Stimulated activated CD8-positive, alpha-beta memory T cell treated with anti-CD3 and anti-CD28 coated beads, Interleukin-12 subunit alpha, Interleukin-12 subunit beta, amount 100 ng/mL, for 1 hour (primary cell): ENCODE measurements around the gene HAPLN2.

Experiments
- DNase-seq: peaks from one replicate; pipeline ENCODE4 v3.0.0-alpha.2; 2020; ENCODE audit warnings: low read depth

The HAPLN2 gene

GRCh38 chr1:156645056-156645455 lies 25.8 kb downstream of the HAPLN2 start:
- no peak for DNase-seq

GRCh38 chr1:156645666-156646065 lies 26.5 kb downstream of the HAPLN2 start:
- no peak for DNase-seq

GRCh38 chr1:156646738-156647211 lies 27.6 kb downstream of the HAPLN2 start:
- DNase-seq: no peak

DNA sequence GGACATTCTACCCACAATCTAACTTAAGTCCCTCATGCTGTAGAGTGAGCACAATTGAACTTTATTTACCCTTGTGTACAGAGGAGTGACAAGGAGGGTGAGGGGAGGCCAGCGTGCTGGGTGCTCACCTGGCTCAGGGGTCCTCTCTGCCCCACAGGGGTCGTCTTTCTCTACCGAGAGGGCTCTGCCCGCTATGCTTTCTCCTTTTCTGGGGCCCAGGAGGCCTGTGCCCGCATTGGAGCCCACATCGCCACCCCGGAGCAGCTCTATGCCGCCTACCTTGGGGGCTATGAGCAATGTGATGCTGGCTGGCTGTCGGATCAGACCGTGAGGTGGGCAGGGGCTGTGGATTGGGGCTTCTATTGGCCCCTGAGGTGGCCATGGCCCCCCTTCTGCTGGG lies 28.1 kb downstream of the HAPLN2 start:
- no peak for DNase-seq

DNA sequence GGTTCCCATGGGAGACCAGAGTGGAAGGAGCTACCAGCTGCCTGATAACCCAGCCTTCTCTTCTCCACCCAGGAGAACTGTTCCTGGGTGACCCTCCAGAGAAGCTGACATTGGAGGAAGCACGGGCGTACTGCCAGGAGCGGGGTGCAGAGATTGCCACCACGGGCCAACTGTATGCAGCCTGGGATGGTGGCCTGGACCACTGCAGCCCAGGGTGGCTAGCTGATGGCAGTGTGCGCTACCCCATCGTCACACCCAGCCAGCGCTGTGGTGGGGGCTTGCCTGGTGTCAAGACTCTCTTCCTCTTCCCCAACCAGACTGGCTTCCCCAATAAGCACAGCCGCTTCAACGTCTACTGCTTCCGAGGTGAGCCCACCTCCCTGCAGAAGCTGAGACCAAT lies 29.3 kb downstream of the HAPLN2 start:
- DNase-seq: no peak

GRCh38 chr1:156648951-156649350 lies 29.7 kb downstream of the HAPLN2 start:
- no peak for DNase-seq

- no peak for DNase-seq
These were observed 33.1 kb downstream of the HAPLN2 start for GRCh38 chr1:156652131-156652991.

DNA sequence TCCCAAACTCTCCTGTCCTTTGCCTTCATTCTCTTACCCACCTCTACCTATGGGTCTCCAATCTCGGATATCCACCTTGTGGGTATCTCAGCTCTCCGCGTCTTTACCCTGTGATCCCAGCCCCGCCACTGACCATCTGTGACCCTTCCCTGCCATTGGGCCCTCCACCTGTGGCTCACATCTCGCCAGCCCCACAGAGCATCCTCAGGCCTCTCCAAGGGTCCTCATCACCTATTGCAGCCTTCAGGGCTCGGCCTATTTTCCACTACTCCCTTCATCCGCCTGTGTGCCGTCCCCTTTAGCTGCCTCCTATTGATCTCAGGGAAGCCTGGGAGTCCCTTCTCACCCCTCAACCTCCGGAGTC lies 33.8 kb downstream of the HAPLN2 start:
- DNase-seq: no peak

GRCh38 chr1:156654700-156655099 lies 35.5 kb downstream of the HAPLN2 start:
- DNase-seq: no peak

DNA sequence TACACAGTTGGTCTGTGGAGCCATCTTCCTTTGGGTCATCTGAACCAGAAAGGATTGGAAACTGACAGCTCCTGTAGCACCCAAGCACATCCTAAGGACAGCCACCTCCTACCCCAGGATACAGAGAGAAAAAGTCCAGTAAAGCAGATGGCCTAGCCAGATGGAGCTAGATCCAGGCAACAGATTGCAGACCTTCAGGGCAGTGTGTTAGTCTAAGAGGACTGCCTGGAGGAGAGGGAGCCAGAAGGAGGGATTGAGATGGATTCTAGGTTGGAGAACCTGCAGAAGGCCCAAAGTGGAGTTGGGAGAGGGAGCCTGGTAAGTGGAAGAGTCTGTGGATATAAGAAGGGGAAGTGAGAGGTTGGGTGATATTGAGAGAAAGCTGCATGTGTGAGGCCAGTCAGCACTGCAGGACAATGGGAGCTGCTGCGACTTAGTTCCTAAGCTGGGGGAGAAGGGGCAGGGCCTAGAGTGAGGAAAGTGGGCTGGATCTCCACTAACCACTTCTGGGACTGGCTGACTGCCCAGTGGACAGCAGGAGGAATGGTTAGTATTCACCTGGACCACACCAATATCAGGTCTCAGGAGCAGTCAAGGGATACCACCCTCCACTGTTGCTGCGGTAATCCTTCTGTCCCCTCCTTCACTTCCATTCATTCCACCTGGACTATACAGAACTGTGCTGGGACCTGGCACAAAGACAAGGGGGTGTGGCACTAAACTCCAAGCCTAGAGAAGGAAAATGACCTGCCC lies 36.1 kb downstream of the HAPLN2 start:
- DNase-seq: no peak

GRCh38 chr1:156655904-156656516 lies 36.8 kb downstream of the HAPLN2 start:
- no peak for DNase-seq

DNA sequence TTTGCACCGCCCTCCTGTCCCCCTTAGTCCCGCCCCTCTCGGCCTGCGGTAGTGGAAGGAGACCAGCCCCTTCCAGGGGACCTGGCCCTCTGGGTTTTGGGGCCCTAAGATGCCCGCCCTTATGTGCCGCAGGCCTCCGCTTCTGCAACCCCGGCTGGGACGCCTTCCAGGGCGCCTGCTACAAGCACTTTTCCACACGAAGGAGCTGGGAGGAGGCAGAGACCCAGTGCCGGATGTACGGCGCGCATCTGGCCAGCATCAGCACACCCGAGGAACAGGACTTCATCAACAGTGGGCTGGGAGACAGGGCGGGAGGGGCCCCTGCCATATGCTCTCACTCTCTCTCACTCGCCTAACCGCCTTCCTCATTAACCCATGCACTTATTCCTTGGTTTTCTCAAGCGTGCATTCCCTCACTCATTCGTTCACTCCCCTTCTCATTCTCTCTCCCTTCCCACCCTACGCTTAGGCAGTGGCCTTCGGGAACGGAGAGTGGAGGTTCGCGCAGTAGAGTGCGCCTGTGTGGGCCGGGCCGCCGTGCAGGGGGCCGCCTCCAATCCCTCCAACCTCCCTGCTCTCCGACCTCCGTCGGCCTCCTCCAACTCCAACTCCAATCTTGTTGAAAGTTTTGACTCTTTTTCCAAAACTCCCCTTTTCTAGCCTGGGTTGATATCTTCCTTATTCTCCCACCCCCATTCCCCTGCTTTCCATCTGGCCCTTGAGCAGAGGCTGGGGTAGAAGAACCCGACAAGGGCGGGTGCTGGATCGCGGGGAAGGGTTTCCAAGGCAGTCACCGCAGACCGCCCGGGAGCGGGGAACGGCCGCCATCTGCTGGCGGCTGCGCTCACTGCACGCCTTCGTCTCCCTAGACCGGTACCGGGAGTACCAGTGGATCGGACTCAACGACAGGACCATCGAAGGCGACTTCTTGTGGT lies 37.9 kb downstream of the HAPLN2 start:
- peak; percentile 64 for DNase-seq

DNA sequence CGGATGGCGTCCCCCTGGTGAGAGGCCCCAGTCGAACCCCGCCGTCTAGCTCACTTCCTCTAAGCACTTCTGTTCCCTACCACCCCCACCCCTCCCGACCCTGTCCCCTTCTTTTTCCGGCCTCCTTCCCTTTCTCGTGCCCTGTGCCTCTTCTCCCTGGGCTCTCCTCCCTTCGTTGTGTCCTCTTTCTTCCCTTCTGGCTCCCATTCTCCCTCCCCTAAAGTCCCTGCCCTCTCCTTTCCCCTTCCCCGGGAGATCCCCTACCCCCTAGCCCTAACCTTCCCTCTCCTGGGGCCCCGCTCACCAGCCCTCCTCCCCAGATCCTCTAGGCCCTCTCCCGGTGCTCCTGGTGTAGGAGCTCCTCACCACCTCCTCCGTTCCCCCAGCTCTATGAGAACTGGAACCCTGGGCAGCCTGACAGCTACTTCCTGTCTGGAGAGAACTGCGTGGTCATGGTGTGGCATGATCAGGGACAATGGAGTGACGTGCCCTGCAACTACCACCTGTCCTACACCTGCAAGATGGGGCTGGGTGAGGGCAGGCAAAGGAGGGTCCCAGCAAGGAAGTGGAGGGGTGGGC lies 38.6 kb downstream of the HAPLN2 start:
- no peak for DNase-seq

- no peak for DNase-seq
These were observed 39.3 kb downstream of the HAPLN2 start for GRCh38 chr1:156658496-156658895.

DNA sequence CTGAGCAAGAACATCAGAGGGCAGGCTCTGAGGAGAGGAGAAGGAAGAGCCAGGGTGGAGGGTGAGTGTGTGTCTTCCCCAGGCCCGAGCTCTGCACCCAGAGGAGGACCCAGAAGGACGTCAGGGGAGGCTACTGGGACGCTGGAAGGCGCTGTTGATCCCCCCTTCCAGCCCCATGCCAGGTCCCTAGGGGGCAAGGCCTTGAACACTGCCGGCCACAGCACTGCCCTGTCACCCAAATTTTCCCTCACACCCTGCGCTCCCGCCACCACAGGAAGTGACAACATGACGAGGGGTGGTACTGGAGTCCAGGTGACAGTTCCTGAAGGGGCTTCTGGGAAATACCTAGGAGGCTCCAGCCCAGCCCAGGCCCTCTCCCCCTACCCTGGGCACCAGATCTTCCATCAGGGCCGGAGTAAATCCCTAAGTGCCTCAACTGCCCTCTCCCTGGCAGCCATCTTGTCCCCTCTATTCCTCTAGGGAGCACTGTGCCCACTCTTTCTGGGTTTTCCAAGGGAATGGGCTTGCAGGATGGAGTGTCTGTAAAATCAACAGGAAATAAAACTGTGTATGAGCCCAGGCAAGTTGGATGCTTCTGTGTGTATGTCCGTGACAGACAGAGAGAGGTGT lies 39.8 kb downstream of the HAPLN2 start:
- no peak for DNase-seq

- DNase-seq: no peak
These were observed 40.4 kb downstream of the HAPLN2 start for GRCh38 chr1:156659661-156659987.

DNA sequence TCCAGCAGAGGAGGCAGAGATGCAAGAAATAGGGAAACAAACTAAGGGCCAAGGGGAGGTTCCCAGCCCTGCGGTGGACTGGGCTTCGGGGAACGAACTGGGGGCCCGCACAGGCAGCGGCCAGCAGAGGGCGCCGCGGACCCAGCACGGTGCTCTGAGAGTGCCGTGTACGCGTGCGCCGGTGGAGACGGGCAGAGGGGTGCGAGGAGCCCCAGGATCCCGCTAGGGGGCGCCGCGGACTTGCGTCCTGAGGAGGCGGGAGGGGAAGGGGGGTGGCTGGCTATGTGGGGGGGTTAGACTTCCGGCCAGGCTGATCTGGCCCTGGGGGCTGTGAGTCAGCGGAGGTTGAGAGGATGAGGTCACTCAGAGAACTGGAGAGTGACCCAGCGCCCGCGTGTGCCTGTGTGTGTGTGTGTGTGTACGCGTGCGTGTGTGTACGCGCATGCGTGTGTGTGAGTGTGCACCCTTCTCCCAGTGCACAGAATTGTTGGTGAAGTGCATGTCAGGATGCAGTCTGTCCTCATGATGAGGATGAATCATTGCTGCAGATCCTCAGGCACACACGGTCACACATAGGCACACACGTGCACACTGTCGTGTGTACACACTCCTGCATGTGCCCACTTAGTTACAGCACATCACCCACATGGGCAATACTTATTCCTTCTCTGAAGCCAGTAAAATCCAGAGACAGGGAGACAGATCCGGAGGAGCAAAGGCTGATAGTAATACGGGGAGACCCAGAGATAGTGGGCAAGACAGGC lies 41.0 kb downstream of the HAPLN2 start:
- peak; percentile 79 for DNase-seq

- no peak for DNase-seq
These were observed 41.5 kb downstream of the HAPLN2 start for GRCh38 chr1:156660752-156661112.

- DNase-seq: no peak
These were observed 43.0 kb downstream of the HAPLN2 start for GRCh38 chr1:156662005-156662799.

DNA sequence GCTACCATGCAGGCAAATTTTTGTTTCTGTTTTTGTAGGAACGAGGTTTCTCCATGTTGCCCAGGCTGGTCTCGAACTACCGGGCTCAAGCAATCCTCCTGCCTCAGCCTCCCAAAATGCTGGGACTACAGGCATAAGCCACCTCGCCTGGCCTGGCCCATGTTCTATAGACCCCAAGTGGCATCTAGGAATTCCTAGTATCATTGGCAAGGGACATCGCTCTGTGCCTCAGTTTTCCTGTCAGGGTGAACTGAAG lies 43.5 kb downstream of the HAPLN2 start:
- no peak for DNase-seq
